Astrocyte of the spinal cord (primary cell): ENCODE data around the gene CNEP1R1.

Experiments used
- DNase-seq: peaks from one replicate; pipeline ENCODE4 v3.0.0; 2011; ENCODE audit warnings: low read depth, low spot score
- H3K4me3 ChIP-seq: 2 replicates; pipeline ENCODE4 v1.5.1; 2011; ENCODE audit warnings: low read depth, mild to moderate bottlenecking, low read length, moderate library complexity
- CTCF ChIP-seq: IDR thresholded peaks from 2 replicates; pipeline ENCODE4 v1.5.1; 2012; ENCODE audit warnings: low read depth, mild to moderate bottlenecking, low read length, inconsistent platforms
- in situ Hi-C: cut with HindIII; loops from 2 replicates; pipeline ENCODE4 v1.10.0; 2017; ENCODE audit warnings: low sequenced_read_pairs

Gene CNEP1R1

GRCh38 chr16:50058091-50058771, 33.2 kb downstream of the CNEP1R1 start:
- no peak overlapping the region for H3K4me3 ChIP-seq
- no peak for TF ChIP-seq CTCF
- in situ Hi-C loops: no loop called here
- no peak for DNase-seq

- no peak overlapping the region for H3K4me3 ChIP-seq
- no peak for DNase-seq
- no peak for TF ChIP-seq CTCF
- in situ Hi-C loops: no loop called here
Measured at GRCh38 chr16:50059111-50059510, 34.1 kb downstream of the CNEP1R1 start.

GRCh38 chr16:50059669-50060068, 34.6 kb downstream of the CNEP1R1 start:
- H3K4me3 ChIP-seq: no peak overlapping the region
- no peak for DNase-seq
- no peak for TF ChIP-seq CTCF
- in situ Hi-C loops: no loop called here

GRCh38 chr16:50061326-50061725, 36.3 kb downstream of the CNEP1R1 start:
- in situ Hi-C loops: no loop called here
- no peak for DNase-seq

GRCh38 chr16:50065241-50065623, 40.2 kb downstream of the CNEP1R1 start:
- peak overlapping the region; percentile 19 for H3K4me3 ChIP-seq
- TF ChIP-seq CTCF: no peak
- no peak for DNase-seq
- in situ Hi-C loops: no loop called here

More at GRCh38 chr16:50061326-50061725, 36.3 kb downstream of the CNEP1R1 start:
- no peak for TF ChIP-seq CTCF
- H3K4me3 ChIP-seq: no peak overlapping the region

- H3K4me3 ChIP-seq: peak within 1 kb of the TSS; percentile 95
- in situ Hi-C loops: no loop called here
- TF ChIP-seq CTCF: no peak
- peak; percentile 96 for DNase-seq
Measured at GRCh38 chr16:50065624-50066481, 40.8 kb downstream of the CNEP1R1 start, which contains the start of gene HEATR3. Gene HEATR3 (plus strand): TSS chr16:50065970. CDS start chr16:50066132, 162 bp downstream.
